Daoy (cell line): ENCODE measurements around the gene TTC23. TPM values are rescaled to one million over a fixed set of nuclear protein-coding genes. Genes with fewer than 3 reads are reported as not detected.

Experiments used
- DNase-seq: peaks from one replicate; pipeline ENCODE4 v3.0.0-alpha.2; 2015; ENCODE audit warnings: low read depth
- total RNA-seq: library from RNA; depleted of rRNA; stranded (reverse); fragments of >200 nt; shearing (Covaris generic); gene quantifications from 2 replicates; pipeline ENCODE4 v1.2.3, GENCODE V29; 2014

Gene TTC23
- total RNA-seq, 1 experiment from 2014 or later, result 14.2 TPM

DNA sequence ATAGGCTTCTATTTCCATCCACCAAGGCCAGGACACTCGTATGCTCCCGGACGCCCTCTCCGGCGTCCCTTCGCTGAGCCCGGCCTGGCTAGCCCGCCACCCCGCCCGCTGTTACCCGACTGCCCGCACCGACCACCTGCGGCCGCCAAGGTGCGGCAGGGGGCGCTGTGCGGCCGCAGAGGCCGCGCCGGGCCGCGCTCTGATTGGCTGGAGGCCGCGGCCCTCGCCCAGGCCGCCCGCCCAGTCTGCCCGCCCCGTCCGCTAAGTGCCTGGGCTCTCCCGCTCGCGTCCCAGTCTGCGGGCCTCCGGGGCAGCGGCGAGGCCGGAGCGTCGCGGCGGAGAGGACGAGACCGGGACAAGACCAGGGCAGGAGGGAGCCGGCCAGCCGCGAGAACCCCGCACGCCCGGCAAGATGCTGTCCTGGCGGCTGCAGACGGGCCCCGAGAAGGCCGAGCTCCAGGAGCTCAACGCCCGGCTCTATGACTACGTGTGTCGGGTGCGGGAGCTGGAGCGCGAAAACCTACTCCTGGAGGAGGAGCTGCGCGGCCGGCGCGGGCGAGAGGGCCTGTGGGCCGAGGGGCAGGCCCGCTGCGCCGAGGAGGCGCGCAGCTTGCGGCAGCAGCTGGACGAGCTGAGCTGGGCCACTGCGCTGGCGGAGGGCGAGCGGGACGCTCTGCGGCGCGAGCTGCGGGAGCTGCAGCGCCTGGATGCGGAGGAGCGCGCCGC is 144.4 kb downstream of the TTC23 start, which contains the start of gene SYNM:
SYNM (plus strand) TSS at position 293 of the 726 bp plus-strand sequence; CDS start at position 413, 120 bp downstream.
- DNase-seq, result peak; percentile 92

DNA sequence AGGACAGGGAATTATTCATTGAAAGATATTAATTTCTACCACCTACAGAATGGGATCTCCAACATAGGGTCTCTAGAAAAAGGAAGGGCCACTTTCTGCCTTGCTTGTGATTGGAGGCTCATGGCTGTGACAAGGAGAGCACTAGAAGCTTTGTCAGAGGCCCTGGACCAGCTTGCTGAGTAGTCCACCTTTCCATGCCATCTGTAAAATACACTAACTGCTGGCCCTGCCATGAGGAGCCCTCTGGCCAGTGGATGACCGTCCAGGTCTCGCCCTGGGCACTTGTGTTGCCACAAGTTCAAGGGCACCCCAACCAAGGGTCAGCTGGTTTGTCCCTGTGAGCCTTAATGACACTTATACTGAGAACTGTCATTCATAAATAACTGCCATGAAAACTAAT is 146.1 kb downstream of the TTC23 start:
- DNase-seq, result no peak

DNA sequence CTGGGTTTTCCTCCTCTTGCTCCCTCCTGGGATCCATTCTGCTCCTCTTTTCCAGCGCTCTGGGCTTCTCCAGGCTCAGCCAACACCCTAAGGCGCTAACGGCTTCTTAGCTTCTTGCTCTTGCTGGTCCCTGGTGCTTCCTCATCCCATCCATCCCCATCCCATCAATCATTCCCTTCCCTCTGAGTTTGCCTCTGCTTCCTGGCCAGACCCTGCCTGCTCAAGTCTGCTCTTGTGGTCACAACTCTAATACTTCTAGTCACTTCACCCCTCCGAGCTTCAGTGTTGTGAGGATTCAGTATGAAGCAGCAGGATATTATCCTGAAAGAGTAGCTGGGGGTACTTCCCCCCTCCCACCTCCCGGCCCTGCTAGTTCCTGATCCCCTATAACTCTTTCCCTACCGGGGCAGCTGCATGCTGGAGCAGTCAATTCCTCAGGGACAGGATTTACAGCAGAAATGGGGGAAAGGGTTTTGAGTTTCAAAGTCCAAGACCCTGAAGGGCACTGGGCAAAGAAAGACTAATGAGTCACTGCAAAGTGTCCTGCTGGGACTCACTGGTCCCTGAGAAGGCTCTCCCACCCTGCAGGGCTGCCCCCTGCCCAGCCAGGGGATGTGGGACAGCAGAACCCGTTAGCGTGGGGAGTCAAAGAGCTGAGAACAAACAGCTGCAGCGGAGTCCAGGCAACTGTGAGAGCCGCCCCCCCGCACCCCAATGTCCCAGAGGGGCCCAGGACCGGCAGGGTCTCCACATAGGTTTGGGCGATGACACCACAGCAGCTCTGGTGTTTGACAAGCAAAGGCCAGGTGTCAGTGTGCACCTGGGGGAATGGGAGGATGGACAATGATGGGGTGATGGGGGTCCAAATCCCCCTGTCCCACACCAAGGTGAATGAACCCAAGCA is 146.8 kb downstream of the TTC23 start:
- DNase-seq, result no peak

DNA sequence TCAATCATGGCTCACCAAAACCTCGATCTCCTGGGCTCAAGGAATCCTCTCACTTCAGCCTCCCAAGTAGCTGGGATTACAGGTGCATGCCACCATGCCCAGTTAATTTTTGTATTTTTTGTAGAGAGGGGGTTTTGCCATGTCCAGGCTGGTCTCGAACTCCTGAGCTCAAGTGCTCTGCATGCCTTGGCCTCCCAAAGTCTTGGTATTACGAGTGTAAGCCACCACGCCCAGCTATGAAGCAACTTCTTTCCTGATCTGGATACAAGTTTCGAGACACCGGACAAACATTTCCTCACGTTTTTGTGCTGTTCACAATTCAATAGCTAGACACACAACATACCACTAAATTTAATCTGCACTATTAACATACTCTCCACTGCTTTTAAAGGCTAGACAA is 147.9 kb downstream of the TTC23 start:
- DNase-seq, result no peak

DNA sequence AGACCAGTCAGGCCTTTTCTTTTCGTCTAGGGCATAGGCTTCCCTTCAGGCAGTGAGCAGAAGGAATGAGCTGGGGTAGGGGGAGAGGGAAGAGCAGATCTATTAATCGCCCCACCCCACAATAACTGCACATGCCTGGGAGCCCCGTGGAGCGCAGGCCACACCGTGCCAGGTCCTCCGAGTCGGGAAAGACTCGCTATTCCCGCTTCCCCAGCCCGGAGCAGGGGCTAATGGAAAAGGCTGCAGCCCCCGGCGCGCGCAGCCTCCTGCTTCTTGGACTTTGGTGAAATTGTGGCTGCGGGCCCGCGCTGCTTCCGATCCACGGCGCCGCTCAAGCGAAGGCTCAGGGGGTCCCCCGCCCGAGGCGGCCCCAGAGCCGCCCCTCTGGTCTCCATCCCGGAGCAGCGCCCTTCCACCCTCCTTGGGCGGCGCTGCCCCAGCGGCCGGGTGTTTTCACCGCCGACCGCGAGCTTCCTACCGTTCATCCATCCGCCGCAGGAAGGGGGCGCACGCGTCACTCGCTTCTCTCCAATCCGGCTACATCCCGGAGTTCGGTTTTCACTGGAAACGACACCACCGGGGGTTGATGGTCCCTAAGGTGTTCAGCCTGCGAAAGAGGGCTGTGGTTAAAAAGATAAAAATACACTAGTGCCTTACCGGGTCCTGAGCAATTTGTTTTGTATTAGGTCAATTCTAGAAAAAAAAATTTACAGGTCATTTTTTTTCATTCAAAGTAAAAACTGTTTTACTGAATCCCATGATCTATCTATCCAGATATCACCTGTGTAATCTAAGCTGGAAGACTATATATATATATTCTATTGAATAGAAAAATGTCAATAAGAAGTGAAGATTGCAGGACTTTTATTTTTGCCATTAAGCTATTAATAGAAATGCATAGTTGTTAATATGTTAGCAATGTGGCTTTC is 148.9 kb downstream of the TTC23 start:
- peak; percentile 82 for DNase-seq

DNA sequence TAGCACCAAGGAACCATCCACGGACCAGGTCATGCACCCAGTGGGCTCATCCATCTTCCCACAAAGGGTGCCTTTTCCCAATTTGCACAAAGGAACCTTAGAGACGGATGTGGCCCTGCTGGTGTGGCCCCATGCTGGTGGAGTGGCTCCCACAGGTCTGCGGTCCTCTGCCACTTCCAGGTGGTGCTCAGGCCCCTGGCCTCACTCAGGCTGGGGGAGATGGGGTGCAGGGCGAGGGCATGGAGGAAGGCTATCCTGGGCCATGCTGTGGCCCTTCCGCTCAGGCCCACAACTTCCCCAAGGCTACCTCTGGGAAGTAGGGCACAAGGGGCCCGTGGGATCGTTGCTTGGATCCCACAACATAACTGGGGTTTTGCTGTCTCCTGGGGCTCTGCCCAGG is 149.7 kb downstream of the TTC23 start:
- DNase-seq, result no peak

DNA sequence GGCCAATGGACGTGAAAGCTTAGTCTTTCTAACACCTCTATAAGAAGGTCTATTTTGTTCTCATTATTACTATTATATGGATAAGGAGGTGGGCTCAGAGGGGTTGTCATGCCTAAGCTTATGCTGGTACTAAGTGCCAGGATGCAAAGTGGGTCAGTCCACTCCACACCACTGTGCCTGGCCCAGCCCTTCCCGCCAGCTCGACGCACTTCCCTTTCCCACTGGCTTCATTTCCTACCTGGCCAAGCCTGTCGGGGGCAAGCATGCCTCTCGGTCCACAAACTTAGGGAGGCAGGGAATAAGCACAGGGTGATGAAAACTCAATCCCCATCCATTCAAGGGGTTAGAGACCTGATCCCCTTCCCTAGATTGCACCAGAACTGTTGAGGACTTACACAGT is 150.4 kb downstream of the TTC23 start:
- DNase-seq, result no peak

DNA sequence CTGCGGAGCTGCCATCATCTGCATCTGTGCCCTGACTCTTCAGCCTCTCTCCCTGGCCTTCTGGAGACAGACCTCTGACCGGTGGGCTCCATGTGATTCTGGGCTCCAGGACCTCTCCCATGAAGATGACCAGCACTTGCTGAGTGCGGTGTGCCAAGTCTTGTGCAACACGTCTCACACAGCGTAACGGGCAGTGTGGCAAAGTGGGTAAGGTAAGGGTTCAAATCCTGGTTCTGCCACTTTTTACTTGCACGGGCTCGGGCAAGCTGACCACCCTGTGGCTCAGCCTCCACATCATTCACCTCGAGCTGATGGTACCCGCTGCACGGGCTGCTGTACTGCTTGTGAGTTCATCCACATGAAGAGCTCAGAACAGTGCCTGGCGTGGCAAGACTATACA is 151.0 kb downstream of the TTC23 start:
- no peak for DNase-seq

DNA sequence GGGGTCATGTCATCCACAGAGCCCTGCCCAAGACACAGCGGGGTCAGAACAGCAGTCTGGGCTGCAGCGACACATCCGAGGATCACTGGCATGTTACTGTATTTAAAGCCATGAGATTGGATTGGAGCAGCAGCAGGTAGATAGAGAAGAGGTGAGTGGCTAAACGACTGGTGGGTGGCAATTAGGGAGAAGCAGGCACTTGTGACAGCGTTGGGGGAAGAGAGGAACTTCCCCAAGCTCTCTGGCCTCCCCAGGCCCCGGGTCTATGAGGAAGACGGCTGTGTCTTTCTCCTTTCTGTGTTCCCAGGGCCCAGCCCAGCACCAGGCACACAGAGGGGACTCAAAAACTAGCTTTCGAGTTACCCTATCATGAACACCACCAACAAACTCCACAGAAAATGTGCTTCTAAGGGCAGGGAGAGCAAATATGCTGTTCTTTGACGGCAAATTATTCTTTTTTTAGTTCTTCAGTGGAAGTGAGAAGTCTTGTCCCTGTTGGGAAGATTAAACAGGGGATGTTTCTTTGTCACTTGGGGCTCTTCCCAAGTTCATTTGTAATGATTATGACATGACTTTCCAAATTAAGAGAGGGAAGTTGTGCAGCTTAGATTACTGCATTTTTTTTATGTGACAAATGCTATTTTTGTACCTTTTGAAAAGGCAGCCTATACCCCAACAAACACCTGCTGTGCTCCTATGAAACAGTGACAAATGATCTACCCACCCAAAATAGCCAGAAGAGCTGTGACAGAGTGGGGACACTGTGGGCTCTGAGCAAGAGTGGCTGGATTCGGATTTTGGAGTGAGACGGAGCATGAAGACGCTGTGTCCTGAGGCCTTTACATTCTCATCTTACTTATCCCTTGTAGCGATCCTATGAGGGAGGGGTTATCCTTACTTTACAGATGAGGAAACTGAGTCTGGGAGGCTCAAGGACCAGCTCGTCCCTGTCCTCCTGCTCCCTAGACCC is 151.7 kb downstream of the TTC23 start:
- DNase-seq, result no peak

DNA sequence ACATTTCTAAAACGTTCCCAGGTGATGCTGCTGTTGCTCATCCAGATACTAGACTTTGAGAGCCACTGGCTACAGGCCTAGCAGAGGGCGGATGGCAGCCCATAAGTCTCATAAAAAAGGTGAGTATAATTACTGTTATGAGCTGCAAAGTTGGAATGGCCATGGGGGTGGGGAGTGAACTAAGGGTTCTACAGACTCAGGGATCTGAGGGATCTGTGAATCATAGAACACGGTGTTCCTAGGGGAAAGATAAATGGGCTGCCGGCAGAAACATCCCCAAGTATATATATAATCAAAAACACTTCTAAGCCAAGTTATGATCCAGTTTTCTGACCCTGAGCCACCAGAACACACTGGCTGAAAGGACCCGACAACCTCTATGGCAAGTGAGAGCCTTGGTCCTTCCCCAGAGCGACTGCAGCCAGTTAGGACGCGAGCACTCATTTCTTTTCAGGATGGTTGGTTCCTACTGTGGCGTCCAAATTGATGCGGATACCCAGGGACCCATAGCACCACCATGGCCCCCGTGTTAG is 152.4 kb downstream of the TTC23 start:
- DNase-seq, result no peak

DNA sequence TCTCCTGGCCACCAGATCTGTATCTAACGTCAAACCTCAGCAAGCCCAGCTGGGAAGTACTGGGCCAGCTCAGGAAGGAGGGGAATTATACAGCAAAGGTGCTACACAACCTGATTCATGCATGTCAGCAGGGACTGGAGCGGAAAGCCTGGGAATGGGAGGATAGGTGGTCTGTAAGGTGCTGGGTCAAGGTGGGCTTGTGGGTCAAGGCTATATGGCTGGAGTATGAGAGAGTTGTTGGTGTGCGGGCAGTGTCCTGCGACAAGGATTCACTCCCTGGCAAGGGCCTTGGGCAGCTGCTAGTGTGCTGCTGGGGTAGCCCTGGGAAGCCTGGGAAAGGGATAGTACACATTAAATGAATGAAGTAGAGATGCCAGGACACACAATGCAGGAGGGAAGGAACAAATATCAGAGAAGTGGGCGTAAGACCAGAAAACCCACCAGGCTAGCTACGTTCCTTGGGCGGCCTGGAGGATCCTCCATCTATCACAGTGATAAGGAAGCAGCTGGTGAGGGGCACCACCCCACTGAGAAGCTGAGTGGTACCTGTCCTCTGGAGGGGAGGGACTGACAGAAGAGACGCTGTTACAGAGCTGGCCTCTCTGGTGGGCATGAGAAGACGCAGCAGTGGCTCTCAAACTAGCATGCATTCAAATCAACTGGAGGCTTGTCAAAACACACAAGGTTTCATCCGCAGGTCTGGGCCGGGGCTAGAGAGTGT is 153.0 kb downstream of the TTC23 start:
- no peak for DNase-seq

DNA sequence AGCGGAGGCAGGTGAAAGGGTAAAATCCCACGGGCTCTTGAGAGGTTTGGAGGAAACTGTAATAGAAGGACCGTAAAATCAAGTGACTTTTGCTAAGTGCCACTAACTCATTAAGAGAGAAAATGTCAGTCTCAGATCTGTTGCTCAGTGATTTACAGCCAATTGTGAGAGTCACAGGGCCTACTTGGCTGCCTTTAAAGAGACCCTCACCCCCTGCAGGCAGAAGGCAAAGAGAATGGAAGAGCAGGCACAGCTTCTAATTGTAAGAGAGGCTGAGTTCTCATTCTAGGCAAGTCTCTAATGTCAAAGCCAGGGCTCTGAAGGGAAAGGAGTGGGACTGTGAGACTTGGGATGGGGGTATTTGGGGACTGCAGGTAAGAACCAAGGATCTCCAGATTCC is 153.8 kb downstream of the TTC23 start:
- no peak for DNase-seq

DNA sequence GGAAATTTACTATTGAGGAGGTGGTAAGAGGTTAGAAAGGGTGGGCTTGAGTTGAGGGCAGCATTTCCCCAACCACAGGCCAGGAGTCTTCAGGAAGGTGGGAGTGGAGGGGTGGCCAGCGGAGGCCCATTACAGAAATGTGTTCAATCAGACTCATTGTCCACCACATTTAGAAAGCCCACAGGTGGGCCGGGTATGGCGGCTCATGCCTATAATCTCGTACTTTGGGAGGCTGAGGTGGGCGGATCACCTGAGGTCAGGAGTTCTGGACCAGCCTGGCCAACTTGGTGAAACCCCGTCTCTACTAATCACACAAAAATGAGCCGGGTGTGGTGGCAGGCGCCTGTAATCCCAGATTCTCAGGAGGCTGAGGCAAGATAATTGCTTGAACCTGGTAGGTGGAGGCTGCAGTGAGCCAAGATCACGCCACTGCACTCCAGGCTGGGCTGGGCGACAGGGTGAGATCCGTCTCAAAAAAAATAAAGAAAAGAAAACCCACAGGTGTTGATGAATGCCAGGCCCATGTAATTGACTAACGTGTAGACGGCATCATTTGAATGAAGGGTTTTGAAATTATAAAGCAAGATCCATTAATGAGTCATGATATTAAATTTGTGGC is 156.7 kb downstream of the TTC23 start:
- no peak for DNase-seq

DNA sequence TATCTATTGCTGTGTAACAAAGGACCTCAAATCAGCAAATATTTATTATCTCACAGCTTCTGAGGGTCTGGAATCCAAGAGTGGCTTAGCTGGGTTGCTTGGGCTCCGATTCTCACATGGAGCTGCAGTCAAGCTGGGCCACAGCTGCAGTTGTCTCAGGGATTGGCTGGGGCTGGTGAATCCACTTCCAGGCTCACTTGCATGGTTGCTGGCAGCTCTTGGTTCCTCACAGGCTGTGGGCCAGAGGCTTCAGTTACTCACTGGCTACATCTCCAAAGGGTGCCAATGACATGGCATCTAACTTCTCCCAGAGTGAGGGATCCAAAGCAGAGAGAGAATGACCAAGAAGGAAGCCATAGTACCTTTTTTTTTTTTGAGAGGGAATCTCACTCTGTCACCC is 158.4 kb downstream of the TTC23 start:
- no peak for DNase-seq

DNA sequence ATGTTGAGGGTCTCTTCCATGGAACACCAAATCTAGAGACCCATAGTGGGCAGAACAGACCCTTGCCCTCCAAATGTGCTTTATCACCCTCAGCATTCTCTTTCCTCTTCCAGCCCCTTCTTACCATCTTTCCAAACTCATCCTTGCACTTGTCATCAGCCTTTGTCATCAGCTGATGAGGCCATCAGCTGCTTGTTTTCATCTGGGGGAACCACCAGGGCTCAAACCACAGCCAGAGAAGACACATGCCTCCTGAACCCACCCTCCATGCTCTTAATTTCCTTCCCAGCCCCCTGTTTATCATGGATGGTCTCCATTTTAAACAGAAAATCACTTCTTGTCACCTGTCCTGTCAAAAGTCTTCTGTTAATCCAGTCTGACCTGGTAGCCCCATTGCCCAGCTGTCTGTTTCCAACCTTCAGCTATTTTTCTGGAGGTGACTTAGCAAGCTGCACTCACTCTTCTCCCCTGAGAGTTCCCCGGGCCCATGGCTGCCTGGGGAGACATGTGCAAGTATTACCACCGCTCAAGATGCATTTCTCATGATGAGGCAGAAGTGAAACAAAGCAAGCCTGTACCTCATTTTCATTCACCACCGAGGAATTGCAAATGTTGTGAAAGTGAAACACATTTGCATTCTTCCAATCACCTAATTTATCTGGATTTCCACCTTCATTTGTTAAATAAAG is 159.2 kb downstream of the TTC23 start:
- DNase-seq, result no peak

DNA sequence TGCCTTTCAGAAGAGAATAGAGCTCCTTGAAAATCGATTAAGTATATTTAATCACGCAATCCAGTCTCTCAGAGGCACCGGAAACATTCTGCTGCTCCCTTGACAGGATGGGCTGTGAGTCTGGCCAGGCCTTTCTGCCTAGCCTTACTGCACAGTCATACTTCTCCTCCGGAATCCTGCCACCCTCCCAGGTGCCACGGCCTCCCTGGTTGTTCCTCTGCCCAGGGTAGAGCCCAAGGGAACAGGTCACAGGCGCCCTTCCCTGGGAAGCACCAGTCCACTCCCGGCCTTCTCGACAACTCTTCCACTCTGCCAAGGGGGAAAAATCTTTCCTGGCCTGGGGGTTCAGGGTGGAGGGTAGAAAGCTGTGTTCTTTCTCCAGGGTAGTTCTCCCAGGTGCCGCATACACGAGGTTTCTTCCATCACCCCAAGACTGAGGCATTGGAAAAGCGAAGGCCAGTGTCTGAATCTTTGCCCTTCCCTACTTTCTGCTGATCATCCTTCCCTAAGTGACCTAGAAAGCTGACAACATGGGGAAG is 161.9 kb downstream of the TTC23 start:
- DNase-seq, result no peak

DNA sequence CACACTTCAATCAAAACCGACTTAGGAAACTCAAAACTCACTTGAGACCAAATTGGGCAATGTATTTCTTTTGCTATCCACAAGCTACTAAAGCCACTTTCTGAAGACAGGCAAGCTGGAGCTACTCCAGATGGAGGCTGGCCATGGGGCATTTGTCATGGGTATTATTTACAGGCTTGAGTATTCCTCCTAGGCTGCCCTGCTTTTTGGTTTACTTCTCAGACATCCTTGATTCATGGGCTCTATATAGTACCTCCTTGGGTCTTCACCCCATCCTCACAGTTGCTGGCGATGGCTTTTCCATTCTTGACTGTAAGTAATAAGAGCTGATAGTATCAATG is 163.1 kb downstream of the TTC23 start:
- DNase-seq, result no peak
